AG10803 (cell line): ENCODE data around the gene HSPA4.

Source experiments
- DNase-seq: peaks from one replicate; pipeline ENCODE4 v3.0.0; 2010; ENCODE audit warnings: low read depth
- H3K4me3 ChIP-seq: 2 replicates; pipeline ENCODE4 v1.5.1; 2011; ENCODE audit warnings: mild to moderate bottlenecking, low read length, control low read depth
- CTCF ChIP-seq: conservative IDR thresholded peaks from 2 replicates; pipeline ENCODE4 v1.5.1; 2011; ENCODE audit warnings: mild to moderate bottlenecking, low read length, control low read depth, inconsistent platforms

Gene HSPA4

DNA sequence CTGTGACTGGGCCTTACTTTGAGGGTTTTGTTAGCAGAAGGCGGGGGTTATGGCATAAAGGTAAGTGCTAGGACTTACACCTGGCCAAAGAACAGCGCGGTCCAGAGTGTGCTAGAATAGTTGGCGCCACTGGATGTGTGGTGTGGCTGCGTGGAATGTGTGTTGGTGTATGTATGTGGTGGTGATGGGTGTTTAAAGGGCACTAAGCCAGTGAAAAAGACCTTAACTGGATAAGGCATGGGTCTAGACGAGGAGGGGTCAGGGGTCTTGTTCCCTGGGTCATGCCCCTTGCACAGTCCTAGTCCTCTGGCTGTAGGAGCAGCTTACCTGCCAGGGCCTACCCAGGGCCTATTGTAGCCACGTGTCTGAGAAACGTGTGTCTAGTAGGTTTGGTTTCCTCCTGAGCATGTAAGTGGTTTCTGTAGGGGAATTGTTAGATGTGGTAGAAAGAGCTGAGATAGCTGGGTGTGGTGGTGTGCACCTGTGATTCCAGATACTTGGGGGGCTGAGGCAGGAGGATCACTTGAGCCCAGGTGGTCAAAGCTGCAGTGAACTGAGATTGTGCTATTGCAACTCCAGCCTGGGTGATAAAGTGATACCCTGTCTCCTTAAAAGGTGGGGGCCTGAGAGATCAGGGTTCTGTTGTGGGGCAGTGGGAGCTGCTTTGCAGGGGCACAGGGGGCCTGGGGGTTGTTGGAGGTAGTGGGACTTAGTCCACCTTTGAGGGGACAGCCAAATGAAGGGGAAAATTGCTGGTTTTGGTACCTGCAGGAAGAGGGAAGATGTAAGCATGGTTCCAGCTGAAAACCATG lies 55.2 kb downstream of the HSPA4 start:
- no peak for TF ChIP-seq CTCF
- H3K4me3 ChIP-seq: no peak overlapping the region
- DNase-seq: no peak

DNA sequence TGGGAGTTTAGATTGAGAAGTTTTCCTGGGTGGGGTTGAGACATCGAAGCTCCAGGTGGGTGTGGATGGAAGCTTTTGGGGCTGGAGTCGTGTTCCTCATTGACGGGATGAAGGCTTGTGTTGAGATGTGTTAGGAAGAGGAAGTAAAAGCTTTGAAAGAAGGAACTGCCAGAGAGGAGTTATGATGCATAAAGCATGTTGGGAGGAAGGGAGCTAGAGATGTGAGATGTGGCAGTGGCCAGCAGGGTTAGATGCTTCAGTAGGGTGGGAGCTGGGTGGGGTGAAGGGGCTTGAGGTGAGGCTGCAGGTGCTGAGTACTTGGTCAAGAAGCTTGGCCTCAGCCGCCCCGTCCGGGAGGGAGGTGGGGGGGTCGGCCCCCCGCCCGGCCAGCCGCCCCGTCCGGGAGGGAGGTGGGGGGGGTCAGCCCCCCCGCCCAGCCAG lies 56.7 kb downstream of the HSPA4 start:
- H3K4me3 ChIP-seq: no peak overlapping the region
- DNase-seq: no peak
- no peak for TF ChIP-seq CTCF

GRCh38 chr5:133109655-133110483 lies 58.1 kb downstream of the HSPA4 start:
- no peak overlapping the region for H3K4me3 ChIP-seq
- peak; percentile 79 for DNase-seq
- TF ChIP-seq CTCF: no peak

- no peak for DNase-seq
- no peak overlapping the region for H3K4me3 ChIP-seq
- TF ChIP-seq CTCF: no peak
Measured at GRCh38 chr5:133110709-133111108, 58.9 kb downstream of the HSPA4 start.

- peak; percentile 80 for DNase-seq
- peak; percentile 93 for TF ChIP-seq CTCF
- H3K4me3 ChIP-seq: no peak overlapping the region
Measured at GRCh38 chr5:133111299-133111698, 59.5 kb downstream of the HSPA4 start.

DNA sequence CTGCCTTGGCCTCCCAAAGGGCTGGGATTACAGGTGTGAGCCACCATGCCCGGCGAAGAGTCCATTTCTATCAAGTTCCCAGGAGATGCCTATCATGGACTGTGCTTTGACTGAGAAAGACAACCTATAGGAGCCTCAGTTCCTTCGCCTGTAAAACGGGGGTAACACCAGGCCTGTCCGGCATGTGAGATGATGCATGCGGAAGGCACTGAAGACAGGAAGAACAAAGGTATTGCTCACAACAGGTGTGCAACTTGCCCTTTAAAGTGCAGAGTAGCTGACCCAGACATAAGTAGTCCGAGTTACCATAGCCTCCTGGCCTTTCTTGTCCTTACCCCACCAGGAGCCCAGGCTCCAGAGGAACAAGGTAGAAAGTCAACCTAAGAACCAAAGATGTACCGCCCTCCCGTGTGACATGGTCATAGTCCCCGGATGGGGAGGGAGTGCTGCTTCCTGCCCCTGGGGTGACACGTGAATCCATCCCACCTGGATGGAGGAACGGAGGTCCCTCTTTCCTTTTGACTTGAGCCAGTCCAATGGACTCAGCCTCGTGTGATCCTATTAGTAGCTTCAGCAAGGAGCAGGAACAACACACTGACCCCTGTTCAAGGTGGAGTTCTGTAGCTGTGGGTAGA lies 60.3 kb downstream of the HSPA4 start:
- no peak overlapping the region for H3K4me3 ChIP-seq
- no peak for DNase-seq
- TF ChIP-seq CTCF: no peak
